Tibial nerve (tissue), 4 donors: ENCODE results near the gene TPSB2.

ENCODE experiments used
- EP300 ChIP-seq, 2 donors: sonication (generic); formaldehyde crosslinking; IDR thresholded peaks; one replicate each; pipeline ENCODE4 v1.6.1; 2017; ENCODE audit warnings: antibody characterized with exemption in 2 of 2, mild to moderate bottlenecking in 1 of 2
- POLR2A ChIP-seq, 2 donors: fragments of 450-650 bp; IDR thresholded peaks; one replicate each; pipeline ENCODE4 v1.6.1; 2017; ENCODE audit warnings: antibody characterized with exemption in 2 of 2, mild to moderate bottlenecking in 2 of 2, moderate library complexity in 2 of 2
- TF ChIP-seq, protein P1 (sequence below), 5 experiments: fragments of 200-600 bp in 3 of 5; fragments of 450-650 bp in 2 of 5; sonication (generic) in 3 of 5; IDR thresholded peaks; one replicate each; pipeline ENCODE4 v1.5.1; 2016 to 2019; ENCODE audit warnings: antibody characterized with exemption in 5 of 5, mild to moderate bottlenecking in 3 of 5, moderate library complexity in 2 of 5

DNA sequence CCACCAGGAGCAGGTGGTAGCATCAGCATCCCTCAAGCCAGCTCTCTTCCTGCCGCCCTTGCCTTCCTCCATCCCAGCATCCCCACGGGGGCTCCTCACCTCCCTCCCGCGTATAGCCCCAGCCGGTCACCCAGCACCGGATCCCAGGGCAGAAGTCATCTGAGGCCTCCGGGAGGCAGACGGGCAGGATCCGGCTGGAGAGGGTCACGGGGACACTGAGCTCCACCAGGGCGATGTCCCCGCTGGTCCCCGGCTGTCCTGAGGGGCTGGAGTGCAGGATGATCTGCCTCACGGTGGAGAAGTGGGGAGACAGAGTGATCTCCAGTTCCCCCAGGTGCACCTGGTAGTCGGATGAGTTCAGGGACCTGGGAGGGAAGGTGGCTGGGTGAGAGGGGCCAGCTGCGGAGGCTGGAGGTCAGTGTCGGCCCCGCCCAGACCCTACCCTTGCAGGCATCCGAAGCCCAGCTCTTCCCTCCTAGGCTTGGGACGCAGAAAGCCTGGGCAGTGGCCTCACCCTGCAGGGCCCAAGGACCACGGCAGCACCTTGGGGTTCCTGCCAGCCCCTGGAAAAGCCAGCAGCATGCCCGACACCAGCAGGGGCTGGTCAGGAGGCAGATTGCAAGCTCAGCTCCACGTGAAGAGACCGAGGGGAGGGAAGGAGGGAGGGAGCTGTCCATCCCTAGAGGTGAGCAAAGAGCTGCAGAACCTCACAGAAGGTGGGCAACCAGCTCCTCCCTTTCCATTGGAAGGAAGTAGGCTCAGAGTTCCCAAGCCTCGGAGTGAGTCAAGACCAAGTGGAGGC, 7.2 kb downstream of the TPSB2 start:
- TF ChIP-seq, protein P1, sequence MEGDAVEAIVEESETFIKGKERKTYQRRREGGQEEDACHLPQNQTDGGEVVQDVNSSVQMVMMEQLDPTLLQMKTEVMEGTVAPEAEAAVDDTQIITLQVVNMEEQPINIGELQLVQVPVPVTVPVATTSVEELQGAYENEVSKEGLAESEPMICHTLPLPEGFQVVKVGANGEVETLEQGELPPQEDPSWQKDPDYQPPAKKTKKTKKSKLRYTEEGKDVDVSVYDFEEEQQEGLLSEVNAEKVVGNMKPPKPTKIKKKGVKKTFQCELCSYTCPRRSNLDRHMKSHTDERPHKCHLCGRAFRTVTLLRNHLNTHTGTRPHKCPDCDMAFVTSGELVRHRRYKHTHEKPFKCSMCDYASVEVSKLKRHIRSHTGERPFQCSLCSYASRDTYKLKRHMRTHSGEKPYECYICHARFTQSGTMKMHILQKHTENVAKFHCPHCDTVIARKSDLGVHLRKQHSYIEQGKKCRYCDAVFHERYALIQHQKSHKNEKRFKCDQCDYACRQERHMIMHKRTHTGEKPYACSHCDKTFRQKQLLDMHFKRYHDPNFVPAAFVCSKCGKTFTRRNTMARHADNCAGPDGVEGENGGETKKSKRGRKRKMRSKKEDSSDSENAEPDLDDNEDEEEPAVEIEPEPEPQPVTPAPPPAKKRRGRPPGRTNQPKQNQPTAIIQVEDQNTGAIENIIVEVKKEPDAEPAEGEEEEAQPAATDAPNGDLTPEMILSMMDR (IDR thresholded peaks at IDR 0.05) = no peak
- TF ChIP-seq POLR2A (IDR thresholded peaks at IDR 0.05) (no peak), EP300 (IDR thresholded peaks at IDR 0.05) (no peak)
